Progenitor cell of endocrine pancreas (in vitro differentiated cells): ENCODE data around the gene PEAR1. TPM values are rescaled to one million over a fixed set of nuclear protein-coding genes. Genes with fewer than 3 reads are reported as not detected.

ENCODE experiments used
- DNase-seq: peaks from one replicate; pipeline ENCODE4 v3.0.0; 2021; ENCODE audit warnings: low spot score; ENCODE audit not compliant: unreplicated experiment
- H3K27ac Mint-ChIP-seq: 2 replicates; pipeline ENCODE4 v1.8.0; 2021; ENCODE audit warnings: mild to moderate bottlenecking, moderate library complexity, mixed read lengths
- H3K27me3 Mint-ChIP-seq: 2 replicates; pipeline ENCODE4 v1.8.0; 2021; ENCODE audit warnings: mixed read lengths
- H3K36me3 Mint-ChIP-seq: 2 replicates; pipeline ENCODE4 v1.8.0; 2022; ENCODE audit warnings: mixed read lengths; ENCODE audit not compliant: insufficient read depth
- H3K4me1 Mint-ChIP-seq: 2 replicates; pipeline ENCODE4 v1.8.0; 2021; ENCODE audit warnings: low read depth, mixed read lengths
- H3K4me3 Mint-ChIP-seq: 2 replicates; pipeline ENCODE4 v1.8.0; 2021; ENCODE audit warnings: low read depth, mild to moderate bottlenecking, moderate library complexity, mixed read lengths
- H3K9me3 Mint-ChIP-seq: 2 replicates; pipeline ENCODE4 v1.8.0; 2021; ENCODE audit warnings: low read depth, mixed read lengths
- CTCF ChIP-seq: fragments of 200-600 bp; sonication (generic); IDR thresholded peaks from one replicate; pipeline ENCODE4 v1.5.0; 2021; ENCODE audit warnings: antibody characterized with exemption, mild to moderate bottlenecking; ENCODE audit not compliant: unreplicated experiment
- total RNA-seq: library from RNA; stranded (reverse); gene quantifications from 2 replicates; pipeline ENCODE4 v1.2.1, GENCODE V29; 2021

Gene PEAR1
- total RNA-seq, 1 donor from 2014 or later, result not detected

GRCh38 chr1:156851779-156852417 lies 41.6 kb upstream of the PEAR1 start:
- Mint-ChIP-seq H3K36me3 (no peaks in the 10 kb centered on the region), H3K4me3 (no peak overlapping the region)

GRCh38 chr1:156852418-156852874 lies 41.1 kb upstream of the PEAR1 start:
- Mint-ChIP-seq H3K27me3 (peaks cover 83% of the 10 kb centered on the region), H3K4me3 (no peak overlapping the region), H3K36me3 (no peaks in the 10 kb centered on the region), H3K27ac (no peak overlapping the region), H3K9me3 (no peaks in the 10 kb centered on the region), H3K4me1 (peaks cover 3% of the 10 kb centered on the region)
- TF ChIP-seq CTCF, result no peak
- DNase-seq, result no peak

More at GRCh38 chr1:156851779-156852417, 41.6 kb upstream of the PEAR1 start:
- no peaks in the 10 kb centered on the region for H3K9me3 Mint-ChIP-seq
- no peak for TF ChIP-seq CTCF
- H3K27ac Mint-ChIP-seq, result no peak overlapping the region
- DNase-seq, result no peak
- peaks cover 83% of the 10 kb centered on the region for H3K27me3 Mint-ChIP-seq
- H3K4me1 Mint-ChIP-seq, result peaks cover 3% of the 10 kb centered on the region

GRCh38 chr1:156853761-156854160 lies 39.8 kb upstream of the PEAR1 start:
- no peak for DNase-seq
- no peak overlapping the region for H3K4me3 Mint-ChIP-seq
- no peaks in the 10 kb centered on the region for H3K36me3 Mint-ChIP-seq
- H3K27me3 Mint-ChIP-seq, result peaks cover 83% of the 10 kb centered on the region
- H3K9me3 Mint-ChIP-seq, result no peaks in the 10 kb centered on the region
- TF ChIP-seq CTCF, result no peak
- H3K27ac Mint-ChIP-seq, result no peak overlapping the region
- H3K4me1 Mint-ChIP-seq, result peaks cover 2% of the 10 kb centered on the region

- no peaks in the 10 kb centered on the region for H3K9me3 Mint-ChIP-seq
- H3K4me1 Mint-ChIP-seq, result peaks cover 2% of the 10 kb centered on the region
- DNase-seq, result no peak
- H3K27ac Mint-ChIP-seq, result no peak overlapping the region
- TF ChIP-seq CTCF, result no peak
- peaks cover 80% of the 10 kb centered on the region for H3K27me3 Mint-ChIP-seq
- H3K4me3 Mint-ChIP-seq, result no peak overlapping the region
- no peaks in the 10 kb centered on the region for H3K36me3 Mint-ChIP-seq
Measured at GRCh38 chr1:156854634-156855033, 38.9 kb upstream of the PEAR1 start.

GRCh38 chr1:156856282-156856785 lies 37.2 kb upstream of the PEAR1 start:
- no peak for DNase-seq
- Mint-ChIP-seq H3K4me3 (no peak overlapping the region), H3K27me3 (peaks cover 79% of the 10 kb centered on the region), H3K27ac (no peak overlapping the region), H3K9me3 (no peaks in the 10 kb centered on the region), H3K4me1 (peaks cover 6% of the 10 kb centered on the region), H3K36me3 (no peaks in the 10 kb centered on the region)
- no peak for TF ChIP-seq CTCF
